Mucosa of rectum (tissue), 2 donors: Measurements from ENCODE around the gene GPD1L.

Experiments
- H3K27ac ChIP-seq, 2 donors: one replicate each; pipeline ENCODE4 v1.7.0; 2013; ENCODE audit warnings: inconsistent platforms in 2 of 2, low read depth in 2 of 2, low read length in 2 of 2
- H3K27me3 ChIP-seq, 2 donors: one replicate each; pipeline ENCODE4 v1.7.0; 2013; ENCODE audit warnings: low read length in 2 of 2; ENCODE audit not compliant: control insufficient read depth in 2 of 2, insufficient read depth in 2 of 2
- H3K36me3 ChIP-seq, 2 donors: one replicate each; pipeline ENCODE4 v1.7.0; 2013; ENCODE audit warnings: low read length in 2 of 2; ENCODE audit not compliant: control insufficient read depth in 2 of 2, insufficient read depth in 2 of 2
- H3K4me1 ChIP-seq, 2 donors: one replicate each; pipeline ENCODE4 v1.7.0; 2013; ENCODE audit warnings: low read length in 2 of 2, mild to moderate bottlenecking in 1 of 2; ENCODE audit not compliant: control insufficient read depth in 2 of 2, insufficient read depth in 2 of 2
- H3K4me3 ChIP-seq, 2 donors: one replicate each; pipeline ENCODE4 v1.7.0; 2013; ENCODE audit warnings: low read length in 2 of 2
- H3K9ac ChIP-seq, 2 donors: one replicate each; pipeline ENCODE4 v1.7.0; 2013; ENCODE audit warnings: low read length in 2 of 2, low read depth in 1 of 2, mild to moderate bottlenecking in 1 of 2
- H3K9me3 ChIP-seq, 2 donors: one replicate each; pipeline ENCODE4 v1.7.0; 2013; ENCODE audit warnings: low read length in 2 of 2; ENCODE audit not compliant: control insufficient read depth in 2 of 2
- donor health status: healthy.
- donor health status: Normal muscosa, but diverticular disease.

The GPD1L gene

DNA sequence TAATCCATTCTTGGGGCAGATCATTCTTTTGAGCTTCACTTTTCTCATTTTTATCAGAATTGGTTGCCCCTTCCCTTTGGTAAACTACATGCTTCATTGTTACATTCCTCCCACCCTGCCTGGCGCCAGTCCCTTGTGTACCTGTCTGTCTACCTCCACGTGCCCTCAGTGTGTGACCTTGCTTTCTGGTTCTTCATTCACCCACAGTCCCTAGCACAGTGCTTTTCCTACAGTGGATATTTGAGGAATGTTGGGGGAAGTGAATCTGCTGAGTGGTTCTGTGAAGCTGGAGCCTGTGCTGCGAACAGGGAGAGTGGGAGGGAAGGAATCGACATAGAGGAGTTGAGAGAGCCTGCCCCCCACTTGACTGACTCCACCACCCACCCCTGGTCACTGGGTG, 23.4 kb downstream of the GPD1L start:
- no peaks in the 10 kb centered on the region for H3K27me3 ChIP-seq
- no peaks in the 10 kb centered on the region for H3K9me3 ChIP-seq
- no peak overlapping the region for H3K27ac ChIP-seq
- H3K4me1 ChIP-seq, result no peaks in the 10 kb centered on the region
- no peak overlapping the region for H3K9ac ChIP-seq
- H3K36me3 ChIP-seq, result peaks cover 19 to 28% of the 10 kb centered on the region in 2 donors
- H3K4me3 ChIP-seq, result no peak overlapping the region

- H3K27ac ChIP-seq, result no peak overlapping the region
- H3K4me3 ChIP-seq, result no peak overlapping the region
- H3K4me1 ChIP-seq, result no peaks in the 10 kb centered on the region
- H3K36me3 ChIP-seq, result peaks cover 17 to 28% of the 10 kb centered on the region in 2 donors
- no peaks in the 10 kb centered on the region for H3K9me3 ChIP-seq
- no peak overlapping the region for H3K9ac ChIP-seq
- H3K27me3 ChIP-seq, result no peaks in the 10 kb centered on the region
Measured at GRCh38 chr3:32132121-32132520, 25.7 kb downstream of the GPD1L start.

GRCh38 chr3:32132706-32133105, 26.3 kb downstream of the GPD1L start:
- H3K4me1 ChIP-seq, result no peaks in the 10 kb centered on the region
- no peak overlapping the region for H3K27ac ChIP-seq
- no peak overlapping the region for H3K4me3 ChIP-seq
- H3K9me3 ChIP-seq, result no peaks in the 10 kb centered on the region
- no peaks in the 10 kb centered on the region for H3K27me3 ChIP-seq
- no peak overlapping the region for H3K9ac ChIP-seq
- H3K36me3 ChIP-seq, result peaks cover 17 to 28% of the 10 kb centered on the region in 2 donors

DNA sequence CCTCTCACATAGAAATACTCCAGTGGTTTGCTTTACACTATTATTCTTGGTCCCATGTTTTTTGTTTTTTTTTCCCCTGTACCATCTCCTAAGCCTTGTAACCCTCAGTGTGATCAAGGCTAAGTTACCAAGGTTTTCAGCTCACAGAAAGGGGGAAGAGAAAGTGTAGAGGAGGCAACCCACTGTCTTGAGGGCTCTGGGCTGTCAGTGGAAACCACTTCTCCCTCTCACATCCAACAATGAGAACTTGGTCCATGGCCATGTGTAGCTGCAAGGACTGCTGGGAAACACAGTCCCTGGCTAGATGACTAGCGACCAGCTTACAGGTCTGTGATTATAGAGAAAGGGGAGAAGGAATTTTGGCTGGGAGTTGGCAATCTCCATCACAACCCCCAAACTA, 30.3 kb downstream of the GPD1L start:
- Histone ChIP-seq H3K4me3 (no peak overlapping the region), H3K9me3 (no peaks in the 10 kb centered on the region), H3K4me1 (peaks cover 0 to 3% of the 10 kb centered on the region in 2 donors), H3K27me3 (no peaks in the 10 kb centered on the region), H3K9ac (no peak overlapping the region), H3K36me3 (peaks cover 9 to 32% of the 10 kb centered on the region in 2 donors), H3K27ac (no peak overlapping the region)

- Histone ChIP-seq H3K36me3 (peaks cover 5 to 31% of the 10 kb centered on the region in 2 donors), H3K27ac (no peak overlapping the region), H3K4me3 (no peak overlapping the region), H3K27me3 (no peaks in the 10 kb centered on the region), H3K9ac (no peak overlapping the region), H3K9me3 (no peaks in the 10 kb centered on the region), H3K4me1 (peaks cover 0 to 3% of the 10 kb centered on the region in 2 donors)
Measured at GRCh38 chr3:32137870-32138269, 31.4 kb downstream of the GPD1L start.

- Histone ChIP-seq H3K27me3 (no peaks in the 10 kb centered on the region), H3K27ac (no peak overlapping the region), H3K9ac (no peak overlapping the region), H3K9me3 (no peaks in the 10 kb centered on the region), H3K4me1 (peaks cover 0 to 3% of the 10 kb centered on the region in 2 donors), H3K4me3 (no peak overlapping the region), H3K36me3 (peaks cover 3 to 29% of the 10 kb centered on the region in 2 donors)
Measured at GRCh38 chr3:32138545-32139104, 32.2 kb downstream of the GPD1L start.

GRCh38 chr3:32140943-32141342, 34.5 kb downstream of the GPD1L start:
- Histone ChIP-seq H3K9me3 (no peaks in the 10 kb centered on the region), H3K4me1 (peaks cover 0 to 6% of the 10 kb centered on the region in 2 donors), H3K27ac (no peak overlapping the region), H3K36me3 (peaks cover 7 to 24% of the 10 kb centered on the region in 2 donors), H3K27me3 (no peaks in the 10 kb centered on the region), H3K4me3 (no peak overlapping the region), H3K9ac (no peak overlapping the region)

- H3K4me3 ChIP-seq, result no peak overlapping the region
- no peak overlapping the region for H3K9ac ChIP-seq
- H3K36me3 ChIP-seq, result peaks cover 21 to 43% of the 10 kb centered on the region in 2 donors
- no peak overlapping the region for H3K27ac ChIP-seq
- no peaks in the 10 kb centered on the region for H3K9me3 ChIP-seq
- H3K27me3 ChIP-seq, result no peaks in the 10 kb centered on the region
- peaks cover 0 to 2% of the 10 kb centered on the region in 2 donors for H3K4me1 ChIP-seq
Measured at GRCh38 chr3:32143849-32144757, 37.7 kb downstream of the GPD1L start.

- H3K9ac ChIP-seq, result no peak overlapping the region
- peaks cover 0 to 2% of the 10 kb centered on the region in 2 donors for H3K4me1 ChIP-seq
- no peak overlapping the region for H3K4me3 ChIP-seq
- no peaks in the 10 kb centered on the region for H3K27me3 ChIP-seq
- H3K9me3 ChIP-seq, result no peaks in the 10 kb centered on the region
- H3K36me3 ChIP-seq, result peaks cover 26 to 42% of the 10 kb centered on the region in 2 donors
- no peak overlapping the region for H3K27ac ChIP-seq
Measured at GRCh38 chr3:32146746-32147211, 40.4 kb downstream of the GPD1L start.

DNA sequence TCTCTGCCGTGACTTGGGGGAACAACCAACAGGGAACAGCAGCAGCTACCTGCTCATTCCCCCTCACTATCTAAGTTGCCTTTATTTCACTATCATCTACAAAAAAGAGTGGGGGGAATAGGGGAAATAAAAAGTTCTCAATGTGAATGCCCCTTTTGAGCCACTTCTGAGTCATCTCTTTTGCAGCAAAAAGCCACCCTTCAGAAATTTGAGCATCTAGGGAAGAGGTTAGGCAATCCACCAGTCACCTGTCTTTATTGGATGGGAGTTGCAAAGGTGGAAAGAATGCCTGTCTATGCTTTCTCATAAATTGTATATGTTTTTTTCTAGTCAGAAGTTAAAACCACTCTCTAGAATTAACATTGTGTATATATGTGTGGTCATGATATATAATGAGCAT, 41.1 kb downstream of the GPD1L start:
- H3K9ac ChIP-seq, result no peak overlapping the region
- H3K27me3 ChIP-seq, result no peaks in the 10 kb centered on the region
- H3K9me3 ChIP-seq, result no peaks in the 10 kb centered on the region
- no peak overlapping the region for H3K4me3 ChIP-seq
- peaks cover 0 to 2% of the 10 kb centered on the region in 2 donors for H3K4me1 ChIP-seq
- H3K27ac ChIP-seq, result no peak overlapping the region
- H3K36me3 ChIP-seq, result peaks cover 27 to 47% of the 10 kb centered on the region in 2 donors
